ENCODE measurements around the gene RIMKLA.

The RIMKLA gene

DNA sequence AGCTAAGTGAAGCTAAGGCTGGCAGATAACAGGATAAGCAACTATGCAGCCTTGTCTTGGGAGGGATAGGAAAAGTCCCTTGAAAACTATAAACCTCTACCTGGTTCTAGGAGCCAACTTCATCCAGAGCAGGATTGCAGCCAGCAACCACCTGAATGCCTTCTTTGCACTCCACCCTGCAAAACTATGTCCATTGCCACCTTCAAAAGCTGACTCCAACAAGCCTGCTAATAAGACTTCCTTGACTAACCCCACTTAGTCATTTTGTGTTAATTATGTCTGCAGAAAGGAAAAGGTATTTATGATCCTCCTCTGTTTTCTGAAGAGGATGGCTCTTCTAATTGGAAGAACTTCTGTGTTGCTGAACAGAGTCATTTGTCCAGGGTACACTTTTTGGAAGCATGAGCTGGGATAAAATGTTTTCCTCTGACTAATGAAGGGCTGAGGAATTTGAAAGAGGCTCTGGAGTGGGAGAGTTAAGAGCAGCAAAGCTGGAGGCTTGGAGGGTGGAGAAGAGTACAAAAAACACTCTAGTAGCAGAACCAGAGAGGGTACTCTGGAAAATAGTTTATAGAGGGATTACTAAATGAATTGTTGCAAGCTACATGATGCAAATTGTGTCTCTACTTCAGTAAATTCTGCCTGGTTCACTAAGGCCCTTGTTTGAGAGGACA, 9.6 kb upstream of the RIMKLA start:
- DNase-seq, result no peak

DNA sequence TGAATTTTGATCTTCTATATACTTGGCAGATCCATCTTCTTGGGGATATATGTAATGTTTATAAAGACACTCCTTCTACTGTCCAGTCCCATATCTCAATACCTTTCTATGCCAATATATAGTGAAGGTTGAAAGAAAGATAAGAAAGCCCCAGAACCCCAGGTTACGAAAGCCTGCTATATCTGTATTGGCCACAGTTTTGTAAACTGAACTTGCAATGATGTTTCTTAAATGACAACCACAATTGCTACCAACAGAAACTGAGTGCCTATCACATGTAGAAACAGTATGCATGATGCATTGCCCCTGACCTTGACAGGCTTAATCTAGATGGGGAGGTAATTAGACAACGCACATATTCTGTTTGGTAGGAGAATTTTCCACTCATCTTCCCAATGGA, 7.8 kb upstream of the RIMKLA start:
- no peak for DNase-seq

DNA sequence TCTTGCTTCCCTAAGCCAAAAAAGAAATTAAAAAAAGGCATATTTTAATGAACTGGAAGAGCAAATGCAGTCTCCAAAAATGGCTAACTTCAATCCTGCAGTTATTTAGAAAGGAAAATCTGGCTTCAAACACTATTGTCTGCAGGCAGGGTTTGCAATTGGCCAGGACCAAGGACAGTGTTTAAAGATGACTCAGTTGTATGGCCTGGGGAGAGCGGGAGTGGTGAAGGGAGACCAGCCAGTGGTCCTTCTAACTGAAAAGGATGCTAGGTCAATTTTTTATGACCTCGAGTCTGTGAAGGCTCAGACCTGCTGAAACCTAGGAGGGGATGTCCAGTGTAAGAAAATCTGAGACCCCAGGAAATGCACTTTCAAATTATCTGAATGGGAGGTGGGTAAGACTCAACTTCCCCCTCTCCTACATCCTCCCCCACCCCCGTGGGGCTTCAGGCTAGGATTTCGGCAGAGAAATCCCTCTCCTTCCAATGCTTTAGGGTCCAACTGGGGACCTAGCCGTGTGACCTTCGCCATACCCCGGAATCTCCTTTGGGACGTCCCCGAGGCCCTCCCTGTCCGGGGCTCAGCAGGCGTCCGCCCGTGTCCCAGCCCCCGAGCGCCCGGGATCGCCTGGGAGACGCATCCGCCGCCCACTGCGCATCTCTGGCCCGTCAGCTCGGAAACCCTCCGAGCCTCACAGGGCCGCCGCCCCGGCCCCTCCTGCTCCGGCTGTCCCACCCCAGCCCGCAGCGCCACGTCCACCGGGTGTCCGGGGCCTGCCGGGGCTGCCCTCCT, 602 bp upstream of the RIMKLA start:
- DNase-seq, result peak in 14 of 58 donors; percentile 33 to 72 (median 50)

DNA sequence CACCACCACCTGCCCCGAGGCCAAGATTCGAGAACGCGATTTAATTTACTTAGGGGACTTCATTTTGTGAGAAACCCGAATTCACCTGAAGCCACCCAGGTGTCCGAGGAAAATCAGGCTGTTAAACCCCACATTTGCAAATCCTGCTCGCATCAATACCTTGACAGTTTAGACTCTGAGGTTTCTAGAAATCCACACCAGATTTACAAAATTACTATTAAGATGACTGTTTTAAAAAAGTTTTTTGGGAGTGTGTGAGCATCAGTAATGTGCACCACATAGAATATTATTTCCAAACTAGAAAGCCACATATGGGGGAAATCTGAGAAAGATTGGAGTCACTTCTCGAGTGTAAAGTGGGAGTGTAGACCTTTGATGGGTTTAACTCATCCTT, 685 bp downstream of the RIMKLA start:
- no peak for DNase-seq

DNA sequence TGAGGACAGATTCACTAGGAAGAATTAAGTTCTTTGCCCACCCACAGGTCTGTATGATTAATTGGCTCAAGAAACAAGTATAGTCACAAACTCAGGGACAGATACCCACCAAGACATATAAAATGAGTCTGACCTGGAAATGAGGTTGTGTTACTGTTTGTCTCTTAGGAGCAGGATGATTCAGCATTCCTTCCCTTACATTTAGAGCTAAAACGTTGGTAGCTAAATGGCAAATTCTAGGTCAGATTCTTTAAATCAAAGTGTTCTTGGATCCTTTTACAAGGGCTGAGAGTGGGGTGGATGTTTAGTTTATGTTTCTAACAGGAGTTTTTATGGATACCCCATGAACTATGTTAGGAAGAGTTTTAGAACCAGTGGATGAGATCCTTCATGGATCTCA, 4.7 kb downstream of the RIMKLA start:
- DNase-seq, result no peak

DNA sequence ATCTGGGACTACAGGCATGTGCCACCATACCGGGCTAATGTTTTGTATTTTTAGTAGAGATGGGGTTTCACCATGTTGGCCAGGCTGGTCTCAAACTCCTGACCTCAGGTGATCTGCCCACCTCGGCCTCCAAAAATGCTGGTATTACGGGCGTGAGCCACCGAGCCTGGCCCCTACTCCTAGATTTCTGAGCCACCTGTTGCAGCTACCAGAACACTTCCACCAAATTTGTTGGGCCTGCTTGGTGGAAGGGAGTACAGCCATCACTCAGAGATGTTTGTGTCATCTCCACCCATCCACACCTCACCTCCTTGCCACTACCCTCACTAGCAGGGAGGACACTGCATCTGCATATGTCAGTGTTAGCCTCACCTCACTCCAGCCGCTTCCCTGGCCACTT, 5.5 kb downstream of the RIMKLA start:
- DNase-seq, result no peak

DNA sequence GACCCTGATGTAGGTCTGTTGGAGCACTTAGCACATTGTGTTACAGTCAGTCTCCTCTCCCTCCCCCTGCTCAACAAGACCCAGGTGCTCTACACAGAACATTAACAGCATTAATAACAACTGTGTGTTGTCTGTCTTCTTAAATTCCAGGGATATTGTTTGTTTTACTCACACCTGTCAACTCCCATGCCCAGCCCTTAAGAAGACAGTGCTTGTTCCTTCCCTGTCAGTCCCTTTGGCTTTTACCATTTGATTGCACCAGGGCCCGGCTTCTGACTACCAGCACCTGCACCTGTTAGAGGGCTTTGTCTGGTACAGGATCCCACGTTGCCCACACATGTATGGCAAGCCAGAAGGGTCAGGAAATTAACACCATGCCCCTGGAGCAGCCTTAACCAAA, 11.7 kb downstream of the RIMKLA start:
- DNase-seq, result no peak

DNA sequence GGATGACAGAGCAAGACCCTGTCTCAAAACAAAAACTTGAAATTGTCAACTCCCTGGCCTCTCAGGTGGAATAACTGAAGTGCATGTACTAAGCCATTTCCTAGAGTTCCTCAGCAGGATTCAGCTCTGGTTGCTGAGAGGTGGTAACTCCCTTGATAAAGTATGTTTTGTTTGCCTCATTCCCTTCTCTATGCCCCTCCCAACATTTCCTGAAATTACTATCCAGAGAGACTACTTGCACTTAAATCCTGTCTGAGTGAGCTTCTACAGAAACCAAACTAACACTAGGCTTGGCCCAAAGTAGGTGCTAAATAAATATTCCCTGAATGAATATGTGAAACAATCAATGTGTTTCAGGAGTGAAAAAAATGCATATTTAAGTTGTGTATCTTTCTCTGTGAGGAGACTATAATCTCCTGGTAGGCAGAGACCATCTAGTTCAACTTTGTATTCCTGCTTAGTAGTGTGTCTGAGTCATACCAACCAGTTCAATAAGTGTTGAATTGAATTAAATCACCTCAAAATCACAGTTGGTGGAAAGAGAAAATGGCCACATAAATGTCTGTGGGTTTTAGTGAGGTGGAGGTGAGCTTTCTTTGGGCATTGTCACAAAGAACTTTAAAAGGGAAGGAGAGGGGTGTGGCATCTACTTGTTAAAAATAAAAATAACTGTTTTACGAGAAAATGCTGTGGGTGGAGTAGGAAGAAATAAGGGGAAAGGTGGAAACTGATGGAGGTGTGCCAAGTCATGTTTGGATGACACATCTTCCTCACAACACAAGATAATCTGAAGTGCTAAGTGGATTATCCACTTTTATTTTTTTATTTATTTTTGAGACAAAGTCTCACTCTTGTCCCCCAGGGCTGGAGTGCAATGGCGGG, 12.6 kb downstream of the RIMKLA start:
- DNase-seq, result no peak

DNA sequence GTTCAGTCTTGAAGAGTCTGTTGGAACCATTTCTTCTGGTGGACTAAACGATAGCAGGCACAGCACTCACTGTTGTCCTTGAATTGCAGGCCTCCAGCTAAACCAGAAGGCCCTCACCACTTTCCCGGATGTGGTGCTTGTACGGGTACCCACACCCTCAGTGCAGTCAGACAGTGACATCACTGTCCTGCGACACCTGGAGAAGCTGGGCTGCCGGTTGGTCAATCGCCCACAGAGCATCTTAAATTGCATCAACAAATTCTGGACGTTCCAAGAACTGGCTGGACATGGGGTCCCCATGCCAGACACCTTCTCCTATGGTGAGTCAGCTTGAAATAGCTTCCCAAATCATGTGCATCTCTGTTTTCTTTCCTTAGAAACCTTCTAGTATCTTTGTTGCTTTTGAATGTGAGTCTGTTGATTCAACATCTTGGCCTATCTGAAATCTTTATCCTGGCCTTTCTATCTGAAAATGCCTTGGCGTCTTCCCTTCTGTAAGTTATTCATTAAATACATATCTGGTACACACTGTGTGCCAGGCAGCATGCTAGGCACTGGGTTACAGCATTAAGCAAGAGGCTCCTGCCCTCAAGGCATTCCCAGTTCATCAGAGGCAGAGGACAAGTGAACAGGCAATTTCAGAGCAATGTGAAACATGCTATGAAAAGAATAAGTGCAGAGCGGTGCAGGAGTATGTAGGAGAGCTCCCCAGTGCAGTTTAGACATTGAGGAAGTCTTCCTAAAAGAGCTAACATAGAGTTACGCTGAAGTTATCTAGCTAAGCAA, 18.9 kb downstream of the RIMKLA start:
- DNase-seq, result no peak

DNA sequence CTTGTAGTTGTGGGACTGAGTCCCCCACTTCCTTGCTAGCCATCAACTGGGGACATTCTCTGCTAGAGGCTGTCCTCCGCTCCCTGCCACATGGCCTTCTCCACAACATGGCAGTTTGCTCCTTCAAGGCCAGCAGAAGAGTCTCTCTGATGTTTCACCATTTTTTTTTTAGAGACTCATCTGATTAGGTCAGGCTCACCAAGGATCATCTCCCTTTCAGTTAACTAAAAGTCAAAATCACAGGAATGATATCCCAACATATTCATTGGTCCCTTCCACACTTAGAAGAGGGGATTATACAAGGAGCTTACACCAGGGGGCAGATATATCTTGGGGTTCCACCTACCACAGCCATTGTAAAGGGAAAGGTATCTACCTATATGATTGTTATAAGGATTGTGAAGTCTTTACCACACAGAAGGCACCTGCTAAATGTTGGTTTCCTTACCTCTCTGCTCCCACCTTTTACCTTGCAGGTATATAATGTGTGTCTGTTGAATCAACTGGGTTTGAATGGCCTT, 23.3 kb downstream of the RIMKLA start:
- DNase-seq, result no peak

DNA sequence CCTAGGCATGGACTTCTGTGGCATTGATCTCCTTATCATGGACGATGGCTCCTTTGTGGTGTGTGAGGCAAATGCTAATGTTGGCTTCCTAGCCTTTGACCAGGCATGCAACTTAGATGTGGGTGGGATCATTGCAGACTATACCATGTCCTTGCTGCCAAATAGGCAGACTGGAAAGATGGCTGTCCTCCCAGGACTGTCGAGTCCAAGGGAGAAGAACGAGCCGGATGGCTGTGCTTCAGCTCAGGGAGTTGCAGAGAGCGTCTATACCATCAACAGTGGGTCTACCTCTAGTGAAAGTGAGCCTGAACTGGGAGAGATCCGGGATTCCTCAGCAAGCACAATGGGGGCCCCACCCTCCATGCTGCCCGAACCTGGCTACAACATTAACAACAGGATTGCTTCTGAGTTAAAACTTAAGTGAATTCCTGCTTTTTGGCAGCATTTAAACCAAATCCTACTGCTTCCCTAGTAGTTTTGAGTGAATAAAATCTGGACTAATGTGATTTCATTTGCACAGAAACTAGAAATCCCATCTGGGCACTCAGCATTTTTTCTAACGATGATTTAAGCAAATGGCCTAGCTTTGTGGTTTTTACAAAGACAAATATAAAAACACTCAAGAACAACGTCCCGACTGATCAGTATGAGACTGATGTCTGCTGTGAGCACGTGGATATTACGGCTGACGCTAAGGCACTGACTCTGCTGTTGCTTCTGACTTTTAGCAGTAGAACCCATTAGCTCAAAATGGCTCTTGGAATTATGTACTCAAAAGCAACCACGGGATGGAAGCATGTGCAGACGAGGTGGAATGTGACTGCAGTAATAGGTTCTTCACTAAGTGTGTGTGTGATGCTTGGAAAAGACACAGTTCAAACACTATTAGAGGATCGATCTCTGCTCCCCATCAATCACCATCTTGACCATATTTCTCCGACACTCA, 34.2 kb downstream of the RIMKLA start:
- no peak for DNase-seq

DNA sequence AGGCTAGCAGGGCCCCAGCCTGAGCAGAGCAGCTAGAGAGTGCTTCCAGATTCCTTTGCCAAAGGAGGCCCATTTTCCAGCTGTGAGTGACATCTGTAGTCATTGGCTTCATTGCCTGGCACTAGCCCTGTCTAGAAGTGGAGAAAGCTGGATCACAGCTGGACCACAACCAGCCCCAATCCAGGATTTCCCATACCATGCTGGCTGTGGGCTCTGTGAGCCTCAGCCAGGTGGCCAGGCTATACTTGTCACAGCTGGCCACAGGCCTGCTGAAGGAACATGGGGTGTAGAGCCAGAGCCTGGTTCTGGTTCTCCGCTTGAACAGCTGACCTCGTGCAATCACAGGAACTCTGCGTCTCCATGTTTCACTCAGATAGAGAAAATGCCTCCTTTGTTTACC, 36.6 kb downstream of the RIMKLA start:
- no peak for DNase-seq

DNA sequence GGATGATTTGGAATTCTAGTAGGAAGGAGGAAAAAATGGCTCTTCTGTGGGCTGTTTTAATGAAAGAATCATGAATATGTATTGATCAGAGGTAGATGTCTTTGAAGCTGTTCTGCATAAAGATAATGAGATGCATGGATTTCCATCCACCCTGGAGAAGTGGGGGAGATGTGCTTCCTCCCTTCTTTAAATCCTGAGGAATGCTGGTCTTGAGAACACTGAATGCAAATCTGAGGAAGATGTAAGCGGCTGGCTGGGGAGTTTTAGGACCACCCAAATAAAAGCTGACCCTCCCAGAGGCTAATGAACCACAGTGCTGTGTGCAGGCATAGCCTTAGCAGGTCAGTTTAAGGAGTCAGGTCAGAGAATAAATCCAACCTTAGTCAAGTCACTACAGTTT, 37.9 kb downstream of the RIMKLA start:
- no peak for DNase-seq

DNA sequence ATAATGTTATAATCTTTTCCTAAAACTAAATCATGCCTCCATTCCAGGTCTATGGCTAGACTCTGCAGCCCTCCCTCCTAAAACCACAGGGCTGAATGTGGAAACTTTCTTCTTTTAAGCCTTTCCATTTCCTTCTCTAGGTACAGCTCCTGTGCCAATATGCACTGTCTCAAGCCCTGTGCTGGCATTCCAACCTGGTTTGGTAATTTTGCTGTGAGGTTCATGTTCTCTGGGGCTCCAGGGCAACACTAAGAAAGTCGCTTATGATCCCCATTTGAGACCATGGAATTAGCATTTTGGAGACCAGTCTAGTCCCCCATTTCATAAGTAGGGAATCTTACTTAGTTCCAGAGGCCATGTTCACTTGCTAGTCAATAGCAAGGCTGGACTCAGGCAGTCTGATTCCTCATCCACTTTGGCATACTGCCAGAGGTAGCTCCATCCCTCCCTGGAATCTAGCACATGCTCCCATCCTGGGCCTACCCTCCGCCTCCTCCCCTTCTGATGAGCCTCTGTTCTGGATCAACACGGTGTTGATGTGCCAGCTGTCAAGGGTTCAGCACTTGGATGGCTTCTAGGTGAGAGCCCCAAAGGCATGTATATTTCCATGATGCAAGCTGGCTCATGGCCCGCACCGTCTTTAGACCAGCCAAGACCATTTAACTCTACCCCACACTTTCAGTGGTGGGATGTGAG, 38.7 kb downstream of the RIMKLA start:
- DNase-seq, result peak in 7 of 58 donors; percentile 2 to 37 (median 17)

DNA sequence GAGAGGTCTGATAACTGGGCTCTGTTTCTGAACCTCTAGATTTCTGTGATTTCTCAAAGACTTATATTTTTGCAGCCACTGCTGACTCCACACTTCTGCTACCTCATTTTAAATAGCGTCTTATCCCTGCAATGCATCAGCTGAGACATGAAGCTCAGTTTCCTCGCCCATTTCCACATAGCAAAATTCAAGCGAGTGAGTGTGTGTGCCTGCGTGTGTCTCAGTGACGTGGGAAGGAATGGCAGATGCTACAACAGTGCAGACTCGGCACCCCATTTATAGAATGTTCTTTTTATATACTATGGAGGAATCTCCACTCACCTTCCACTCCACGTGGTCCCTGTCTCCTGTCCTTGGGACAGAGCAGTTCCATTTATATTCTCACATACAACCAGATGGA, 39.5 kb downstream of the RIMKLA start:
- peak in 33 of 58 donors; percentile 2 to 65 (median 26) for DNase-seq

DNA sequence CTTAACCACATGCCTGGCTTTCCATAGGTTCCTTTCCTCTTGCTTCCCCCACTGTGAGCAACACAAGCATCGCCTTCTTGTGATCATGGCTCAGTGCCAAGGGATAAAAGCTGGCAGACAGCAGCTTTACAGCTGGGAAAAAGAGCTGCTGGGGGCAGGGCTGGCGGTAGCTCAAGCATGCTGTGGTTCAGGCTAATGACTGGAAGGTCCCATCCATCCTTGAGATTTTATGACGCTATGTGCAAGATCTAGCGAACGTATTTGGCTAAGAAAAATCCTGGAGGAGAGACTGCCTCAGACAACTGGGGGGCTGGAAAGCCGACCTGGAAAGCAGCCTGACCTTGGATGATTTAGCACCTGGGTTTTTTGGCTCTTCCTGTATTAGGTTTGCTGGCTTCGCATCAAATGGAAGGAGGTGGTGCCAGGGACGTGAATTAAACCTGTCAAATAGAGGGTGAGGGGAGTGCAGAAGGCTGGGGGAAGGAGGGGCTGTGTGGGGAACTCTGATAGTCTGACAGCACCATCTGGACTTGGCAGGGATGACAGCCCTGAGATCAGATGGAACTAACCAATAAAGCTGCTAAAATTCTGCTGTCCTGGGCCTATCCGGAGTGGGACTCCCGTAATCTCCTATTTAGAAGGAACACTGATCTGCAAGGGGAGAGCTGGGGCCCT, 40.5 kb downstream of the RIMKLA start:
- peak in 47 of 58 donors; percentile 6 to 72 (median 39) for DNase-seq

DNA sequence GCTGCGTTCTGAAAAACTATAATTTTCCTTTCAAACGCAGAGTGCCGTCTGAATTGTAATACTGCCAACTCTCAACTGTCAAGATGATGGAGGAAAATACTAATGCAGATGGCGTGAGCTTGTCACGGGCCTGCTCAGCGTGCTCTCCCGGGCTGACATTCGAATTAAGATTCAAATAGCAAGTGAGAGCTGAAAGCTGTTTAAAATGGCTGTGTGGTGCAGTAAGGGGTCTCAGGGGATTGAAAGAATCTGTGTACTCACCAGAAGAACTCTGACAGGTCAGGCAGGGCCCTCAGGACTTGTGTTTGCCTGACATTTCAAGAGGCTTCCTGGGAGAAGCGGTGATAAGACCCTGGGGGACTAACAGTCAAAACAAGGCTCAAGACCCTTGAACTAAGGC, 42.1 kb downstream of the RIMKLA start:
- peak in 10 of 58 donors; percentile 2 to 33 (median 13) for DNase-seq

DNA sequence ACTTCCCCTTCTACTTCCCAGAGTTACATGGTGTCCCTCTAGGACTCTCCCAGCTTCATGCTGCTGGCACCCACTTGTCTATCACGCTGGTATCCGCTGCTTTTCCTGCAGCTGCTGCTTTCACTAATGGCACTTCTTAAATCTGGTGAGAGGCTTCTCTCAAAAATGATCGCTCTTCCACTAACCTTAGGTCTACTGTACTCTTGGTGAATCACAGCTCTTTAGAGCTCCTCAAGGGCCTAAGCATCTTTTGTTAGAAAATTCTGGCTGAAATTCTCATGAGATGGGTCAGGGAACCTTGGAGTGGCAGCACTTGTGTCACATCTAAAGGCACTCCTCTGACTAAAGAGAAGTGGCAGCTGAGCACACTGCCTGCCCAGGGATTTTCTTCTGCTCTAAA, 43.1 kb downstream of the RIMKLA start:
- DNase-seq, result no peak

All from anterior cingulate cortex (tissue), 58 donors.